CD4-positive, alpha-beta T cell treated with Interleukin-17A for 4 hours (primary cell): ENCODE results near the gene GAL3ST3.

Experiments
- DNase-seq: peaks from one replicate; pipeline ENCODE4 v3.0.0-alpha.2; 2020; ENCODE audit warnings: mixed read lengths

Gene GAL3ST3

DNA sequence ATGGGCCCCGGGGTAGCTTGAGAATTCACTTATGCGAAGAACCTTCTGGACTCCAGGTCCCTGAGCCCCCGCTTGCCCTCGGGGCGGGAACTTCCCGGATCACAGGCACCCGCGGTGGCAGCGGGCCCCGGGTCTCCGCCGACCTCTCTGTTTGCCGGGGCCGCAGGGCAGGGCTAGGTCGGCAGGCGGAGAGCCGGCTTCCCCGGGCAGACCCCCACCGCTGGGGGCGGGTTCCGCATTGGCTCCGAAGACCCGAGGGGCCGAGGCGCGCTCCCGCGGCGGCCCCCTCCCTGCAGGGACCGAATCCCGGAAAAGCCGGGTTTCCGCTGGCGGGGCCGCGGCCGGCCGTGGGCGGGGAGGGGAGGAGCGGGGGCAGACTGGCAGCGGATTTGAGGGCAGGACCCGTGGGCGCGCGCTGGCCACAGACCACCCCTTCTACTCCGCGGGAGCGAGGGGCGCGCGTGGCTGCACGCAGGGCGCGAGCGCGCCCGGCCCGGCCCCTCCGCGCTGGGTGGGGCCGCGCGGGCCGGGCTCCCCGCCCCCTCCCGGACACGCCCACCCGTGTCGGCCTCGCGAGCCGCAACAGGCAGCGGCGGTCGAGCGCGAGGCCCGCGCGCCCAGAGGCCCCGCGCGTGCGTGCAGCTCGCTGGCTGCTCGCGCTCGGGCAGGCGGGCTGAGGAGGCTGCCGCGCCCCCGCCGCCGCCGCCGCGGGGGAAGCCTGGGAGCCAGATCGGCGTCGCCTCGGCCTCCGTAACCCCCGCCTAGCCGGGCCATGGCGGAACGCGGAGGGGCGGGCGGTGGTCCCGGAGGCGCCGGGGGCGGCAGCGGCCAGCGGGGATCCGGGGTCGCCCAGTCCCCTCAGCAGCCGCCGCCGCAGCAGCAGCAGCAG is 21.0 kb upstream of the GAL3ST3 start, which contains the start of gene PACS1:
Gene PACS1 (plus strand): TSS at position 558 of the 889 bp plus-strand sequence. CDS start 215 bp downstream, at position 773.
- peak; percentile 84 for DNase-seq

GRCh38 chr11:66068923-66069714 is 20.2 kb upstream of the GAL3ST3 start:
- peak; percentile 56 for DNase-seq

DNA sequence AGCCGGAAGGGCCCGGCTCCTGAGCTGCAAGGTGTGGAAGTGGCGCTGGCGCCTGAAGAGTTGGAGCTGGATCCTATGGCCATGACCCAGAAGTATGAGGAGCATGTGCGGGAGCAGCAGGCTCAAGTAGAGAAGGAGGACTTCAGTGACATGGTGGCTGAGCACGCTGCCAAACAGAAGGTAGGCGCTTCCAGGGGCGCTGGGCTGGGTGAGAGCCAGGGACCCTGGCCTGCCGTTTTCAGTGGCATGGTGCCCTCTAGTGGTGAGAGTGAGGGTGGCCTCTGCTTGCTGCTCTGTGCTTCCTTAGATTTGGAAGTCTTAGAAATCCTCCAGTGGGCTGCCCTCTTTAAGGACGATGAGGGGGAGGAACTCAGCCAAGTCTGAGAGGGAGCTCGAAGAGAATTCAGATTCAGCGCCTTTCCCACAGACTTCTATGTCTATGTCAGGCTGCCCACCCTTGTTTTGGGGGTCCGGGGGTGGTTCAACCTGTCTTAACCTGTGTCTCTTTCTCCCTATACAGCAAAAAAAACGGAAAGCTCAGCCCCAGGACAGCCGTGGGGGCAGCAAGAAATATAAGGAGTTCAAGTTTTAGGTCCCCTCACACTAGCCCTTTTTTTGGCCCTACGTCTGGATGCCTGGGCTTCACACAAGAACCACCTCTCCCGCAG is 19.3 kb upstream of the GAL3ST3 start:
- DNase-seq = peak; percentile 84

DNA sequence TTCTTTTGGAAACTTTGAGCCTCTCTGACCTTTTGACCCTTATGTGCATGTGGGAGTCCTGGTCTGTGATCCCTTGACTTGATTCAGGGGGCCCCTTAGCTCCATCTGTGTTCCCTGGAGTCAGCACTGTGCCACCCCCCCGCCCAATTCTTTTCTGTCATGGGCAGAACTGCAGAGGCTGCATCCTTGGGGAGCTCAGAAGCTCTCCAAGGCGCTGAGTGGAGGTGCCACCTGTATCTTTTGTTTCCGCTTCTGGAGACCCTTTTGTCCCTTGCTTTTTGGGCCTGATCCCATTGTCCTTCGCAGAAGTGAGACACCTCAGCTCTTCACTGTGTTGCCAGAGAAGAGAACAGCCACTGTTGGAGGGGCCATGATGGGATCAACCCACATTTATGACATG is 18.7 kb upstream of the GAL3ST3 start:
- DNase-seq = no peak

DNA sequence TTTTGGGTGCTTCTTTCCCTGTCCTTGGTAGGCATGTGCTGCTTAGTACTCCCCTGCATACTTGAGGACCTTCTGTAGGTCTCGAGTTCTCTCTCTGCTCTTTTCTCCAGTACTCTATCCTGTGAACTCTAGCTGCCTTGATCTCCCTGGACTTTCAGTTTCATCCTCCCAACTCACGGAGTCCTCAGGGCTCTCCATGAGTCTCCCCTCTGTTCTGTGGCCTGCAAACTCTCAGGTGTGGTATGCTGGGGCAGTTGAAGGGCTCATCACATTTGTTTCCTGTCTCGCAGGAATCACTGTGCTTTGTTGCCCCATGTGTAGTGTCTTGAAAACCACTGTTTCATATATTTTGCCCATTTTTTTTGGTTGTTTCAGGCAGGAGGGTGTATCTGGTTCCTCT is 17.8 kb upstream of the GAL3ST3 start:
- DNase-seq = no peak

DNA sequence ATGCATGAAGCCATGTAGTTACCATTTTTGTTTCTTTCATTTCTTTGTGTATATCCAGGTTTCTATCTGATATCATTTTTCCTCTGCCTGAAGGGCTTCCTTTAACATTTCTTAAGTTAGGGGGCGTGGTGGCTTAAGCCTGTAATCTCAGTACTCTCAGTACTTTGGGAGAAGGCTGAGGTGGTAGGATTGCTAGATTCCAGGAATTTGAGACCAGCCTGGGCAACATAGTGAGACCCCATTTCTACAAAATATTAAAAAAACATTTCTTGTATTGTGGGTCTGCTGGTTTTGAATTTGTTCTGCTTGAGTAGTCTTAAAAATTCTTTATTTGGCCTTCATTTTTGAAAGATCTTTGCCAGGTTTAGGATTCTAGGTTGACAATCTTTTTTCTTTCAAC is 15.6 kb upstream of the GAL3ST3 start:
- DNase-seq = no peak

DNA sequence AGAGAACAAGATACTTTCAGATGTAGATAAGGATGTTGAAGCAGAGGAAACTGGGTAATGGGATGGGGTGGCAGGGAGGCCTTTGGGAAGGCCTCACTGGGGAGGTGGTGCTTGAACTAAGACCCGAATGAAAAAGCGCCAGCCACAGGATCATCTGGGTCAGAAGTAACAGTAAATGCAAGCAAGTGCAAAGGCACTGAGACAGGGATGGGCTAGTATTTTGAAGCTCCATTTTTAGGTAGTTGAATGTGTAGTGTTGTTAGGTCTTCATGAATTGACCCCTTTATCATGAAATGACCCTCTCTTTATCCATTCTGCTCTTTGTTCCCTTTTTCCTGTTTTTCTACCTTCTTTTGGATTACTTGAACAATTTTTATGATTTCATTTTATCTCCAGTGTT is 14.9 kb upstream of the GAL3ST3 start:
- DNase-seq = no peak

GRCh38 chr11:66062408-66062807 is 13.4 kb upstream of the GAL3ST3 start:
- no peak for DNase-seq

DNA sequence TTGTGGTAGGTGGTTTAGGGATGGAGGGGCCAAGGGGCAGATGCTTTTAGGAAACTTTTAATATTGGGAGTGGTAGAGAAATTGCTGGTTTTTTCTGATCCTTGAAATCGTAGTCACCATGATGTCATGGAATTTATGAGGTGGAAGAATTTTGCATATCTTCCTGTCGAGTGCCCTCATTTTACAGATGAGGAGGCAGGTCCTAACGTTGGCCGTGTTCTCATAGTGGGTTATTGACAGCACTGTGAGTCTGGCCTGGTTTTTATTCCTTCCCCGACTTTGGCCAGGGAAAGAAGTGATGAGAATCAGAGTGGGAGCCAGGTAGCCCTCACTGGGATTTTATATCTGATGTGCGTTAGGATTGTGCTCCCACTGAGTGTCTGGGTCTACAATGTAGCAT is 12.3 kb upstream of the GAL3ST3 start:
- DNase-seq = no peak

GRCh38 chr11:66059966-66060680 is 11.2 kb upstream of the GAL3ST3 start:
- DNase-seq = no peak

GRCh38 chr11:66056501-66056900 is 7.5 kb upstream of the GAL3ST3 start:
- no peak for DNase-seq

DNA sequence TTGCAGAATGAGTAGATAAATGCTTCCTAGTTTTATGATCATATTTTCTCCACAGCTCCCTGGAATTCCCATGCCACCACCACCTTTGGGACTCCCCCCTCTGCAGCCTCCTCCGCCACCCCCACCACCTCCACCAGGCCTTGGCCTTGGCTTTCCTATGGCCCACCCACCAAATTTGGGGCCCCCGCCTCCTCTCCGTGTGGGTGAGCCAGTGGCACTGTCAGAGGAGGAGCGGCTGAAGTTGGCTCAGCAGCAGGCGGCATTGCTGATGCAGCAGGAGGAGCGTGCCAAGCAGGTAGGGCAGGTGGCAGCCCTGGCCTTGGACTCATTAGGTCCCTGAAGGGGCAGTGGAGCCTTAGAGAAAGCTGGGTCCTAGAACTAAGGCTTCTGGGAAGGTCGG is 6.1 kb upstream of the GAL3ST3 start:
- no peak for DNase-seq

GRCh38 chr11:66052664-66052982 is 3.7 kb upstream of the GAL3ST3 start:
- DNase-seq = no peak

GRCh38 chr11:66051766-66052663 is 3.1 kb upstream of the GAL3ST3 start, which contains the start of gene SF3B2:
Gene SF3B2 (plus strand): TSS chr11:66052364. CDS start chr11:66052385, 21 bp downstream.
- DNase-seq = peak; percentile 97

- no peak for DNase-seq
Measured at GRCh38 chr11:66051371-66051765, 2.4 kb upstream of the GAL3ST3 start.

DNA sequence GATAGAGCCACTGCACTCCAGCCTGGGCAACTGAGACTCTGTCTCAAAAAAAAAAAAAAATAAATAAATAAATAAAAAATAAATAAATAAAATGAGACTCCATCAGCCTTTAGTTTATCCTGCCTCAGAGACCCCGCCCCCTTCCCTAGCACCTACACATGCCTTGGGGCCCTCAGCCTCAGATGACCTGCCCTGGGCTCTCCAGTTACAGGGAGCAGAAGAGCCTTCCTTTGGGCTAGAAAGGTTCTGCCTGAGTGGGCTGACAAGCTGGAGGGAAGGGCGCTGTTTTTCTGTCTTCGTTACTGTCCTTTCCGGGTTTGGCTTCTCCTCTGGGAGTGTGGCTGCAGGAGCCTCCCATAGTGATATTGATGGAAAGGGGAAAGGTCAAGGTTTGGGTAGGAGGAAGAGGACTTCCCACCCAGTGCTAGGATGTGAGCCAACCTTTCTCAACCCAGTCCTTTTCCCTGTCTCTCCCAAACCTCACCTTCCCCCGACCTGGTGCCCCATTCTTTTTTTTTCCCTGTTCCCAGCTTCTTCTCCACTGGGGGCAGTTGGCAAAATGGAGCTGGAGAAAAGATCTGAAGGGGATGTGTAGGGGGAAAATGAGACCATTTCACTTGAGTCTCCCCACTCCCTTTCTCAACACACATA is 1.7 kb upstream of the GAL3ST3 start:
- DNase-seq = no peak

- no peak for DNase-seq
Measured at GRCh38 chr11:66047541-66048365, 1.2 kb downstream of the GAL3ST3 start.

DNA sequence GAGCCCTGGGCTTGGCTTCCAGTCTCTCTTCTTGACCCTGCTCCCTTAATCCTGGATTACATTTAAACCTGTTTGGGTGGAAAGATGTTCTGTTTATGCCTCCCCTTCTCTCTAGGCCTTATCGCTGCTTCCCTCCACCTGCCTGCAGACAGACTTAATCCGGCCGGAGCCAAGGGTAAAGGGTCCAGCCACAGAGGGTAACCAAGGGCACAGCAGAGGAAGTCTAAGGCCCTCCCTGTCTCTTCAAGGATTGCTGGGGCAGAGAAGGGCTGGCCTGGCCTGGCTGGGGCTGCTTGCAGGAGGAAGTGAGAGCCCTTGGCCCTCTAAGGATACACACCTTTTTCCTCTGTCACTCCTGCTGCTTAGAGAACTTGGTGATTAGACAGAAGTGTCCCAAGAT is 2.1 kb downstream of the GAL3ST3 start:
- DNase-seq = no peak

- peak; percentile 89 for DNase-seq
Measured at GRCh38 chr11:66045177-66045639, 3.8 kb downstream of the GAL3ST3 start.

GRCh38 chr11:66044757-66045156 is 4.2 kb downstream of the GAL3ST3 start:
- no peak for DNase-seq
